Ishikawa (cell line): ENCODE measurements around the gene SV2C.

Experiments
- CEBPB ChIP-seq: IDR thresholded peaks from 2 replicates; pipeline ENCODE4 v1.6.1; 2012
- CREB1 ChIP-seq: IDR thresholded peaks from 2 replicates; pipeline ENCODE4 v1.6.1; 2012; ENCODE audit warnings: low read depth
- EGR1 ChIP-seq: IDR thresholded peaks from 2 replicates; pipeline ENCODE4 v1.6.1; 2012
- EP300 ChIP-seq: IDR thresholded peaks from 2 replicates; pipeline ENCODE4 v1.6.1; 2012; ENCODE audit warnings: borderline replicate concordance
- FOXM1 ChIP-seq: IDR thresholded peaks from 2 replicates; pipeline ENCODE4 v1.6.1; 2012; ENCODE audit warnings: low read depth, borderline replicate concordance
- NFIC ChIP-seq: IDR thresholded peaks from 2 replicates; pipeline ENCODE4 v1.6.1; 2012
- RAD21 ChIP-seq: IDR thresholded peaks from 2 replicates; pipeline ENCODE4 v1.6.1; 2012; ENCODE audit warnings: low read depth
- TAF1 ChIP-seq: IDR thresholded peaks from 2 replicates; pipeline ENCODE4 v1.6.1; 2012; ENCODE audit warnings: low read depth, mild to moderate bottlenecking
- TCF12 ChIP-seq: IDR thresholded peaks from 2 replicates; pipeline ENCODE4 v1.6.1; 2012; ENCODE audit warnings: low read depth
- TEAD4 ChIP-seq: IDR thresholded peaks from 2 replicates; pipeline ENCODE4 v1.6.1; 2012
- USF1 ChIP-seq: IDR thresholded peaks from 2 replicates; pipeline ENCODE4 v1.6.1; 2012
- YY1 ChIP-seq: IDR thresholded peaks from 2 replicates; pipeline ENCODE4 v1.6.1; 2012; ENCODE audit warnings: low read depth
- ZBTB7A ChIP-seq: IDR thresholded peaks from 2 replicates; pipeline ENCODE4 v1.6.1; 2012; ENCODE audit warnings: low read depth
- TF ChIP-seq, protein P1 (sequence below): IDR thresholded peaks from 2 replicates; pipeline ENCODE4 v1.6.1; 2012; ENCODE audit warnings: low read depth, mild to moderate bottlenecking
- TF ChIP-seq, protein P2 (sequence below): IDR thresholded peaks from 2 replicates; pipeline ENCODE4 v1.6.1; 2012

The SV2C gene

GRCh38 chr5:76162335-76162734 is 79.2 kb downstream of the SV2C start:
- TF ChIP-seq TEAD4 (no peak), FOXM1 (no peak), CEBPB (no peak), YY1 (no peak), RAD21 (no peak)
- TF ChIP-seq, protein P1, sequence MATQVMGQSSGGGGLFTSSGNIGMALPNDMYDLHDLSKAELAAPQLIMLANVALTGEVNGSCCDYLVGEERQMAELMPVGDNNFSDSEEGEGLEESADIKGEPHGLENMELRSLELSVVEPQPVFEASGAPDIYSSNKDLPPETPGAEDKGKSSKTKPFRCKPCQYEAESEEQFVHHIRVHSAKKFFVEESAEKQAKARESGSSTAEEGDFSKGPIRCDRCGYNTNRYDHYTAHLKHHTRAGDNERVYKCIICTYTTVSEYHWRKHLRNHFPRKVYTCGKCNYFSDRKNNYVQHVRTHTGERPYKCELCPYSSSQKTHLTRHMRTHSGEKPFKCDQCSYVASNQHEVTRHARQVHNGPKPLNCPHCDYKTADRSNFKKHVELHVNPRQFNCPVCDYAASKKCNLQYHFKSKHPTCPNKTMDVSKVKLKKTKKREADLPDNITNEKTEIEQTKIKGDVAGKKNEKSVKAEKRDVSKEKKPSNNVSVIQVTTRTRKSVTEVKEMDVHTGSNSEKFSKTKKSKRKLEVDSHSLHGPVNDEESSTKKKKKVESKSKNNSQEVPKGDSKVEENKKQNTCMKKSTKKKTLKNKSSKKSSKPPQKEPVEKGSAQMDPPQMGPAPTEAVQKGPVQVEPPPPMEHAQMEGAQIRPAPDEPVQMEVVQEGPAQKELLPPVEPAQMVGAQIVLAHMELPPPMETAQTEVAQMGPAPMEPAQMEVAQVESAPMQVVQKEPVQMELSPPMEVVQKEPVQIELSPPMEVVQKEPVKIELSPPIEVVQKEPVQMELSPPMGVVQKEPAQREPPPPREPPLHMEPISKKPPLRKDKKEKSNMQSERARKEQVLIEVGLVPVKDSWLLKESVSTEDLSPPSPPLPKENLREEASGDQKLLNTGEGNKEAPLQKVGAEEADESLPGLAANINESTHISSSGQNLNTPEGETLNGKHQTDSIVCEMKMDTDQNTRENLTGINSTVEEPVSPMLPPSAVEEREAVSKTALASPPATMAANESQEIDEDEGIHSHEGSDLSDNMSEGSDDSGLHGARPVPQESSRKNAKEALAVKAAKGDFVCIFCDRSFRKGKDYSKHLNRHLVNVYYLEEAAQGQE = no peak

DNA sequence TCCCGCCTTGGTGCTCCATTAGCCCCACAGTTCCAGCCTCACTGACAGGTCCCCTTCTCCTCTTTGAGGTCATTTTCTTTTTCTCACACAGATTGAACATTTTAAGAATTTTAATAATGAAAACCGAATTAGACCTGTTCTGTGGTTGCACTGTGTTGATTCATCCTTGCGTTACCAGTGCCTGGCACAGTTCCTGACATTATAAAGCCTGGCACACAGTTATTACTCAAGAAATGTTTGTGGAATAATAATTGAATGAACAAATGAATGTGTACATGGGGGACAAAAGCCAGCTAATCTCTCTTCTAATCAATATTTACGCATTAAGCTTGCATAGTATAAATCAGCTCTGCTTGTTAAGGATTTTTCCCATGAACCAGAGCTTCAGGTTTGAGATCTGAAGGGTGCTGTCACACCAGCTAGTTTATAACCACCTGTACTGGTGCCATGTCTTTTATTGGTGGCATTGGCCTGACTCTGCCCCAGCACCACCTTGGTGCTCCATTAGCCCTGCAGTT is 80.0 kb downstream of the SV2C start:
- TF ChIP-seq RAD21 (no peak), YY1 (no peak), USF1 (no peak), EGR1 (no peak), TAF1 (no peak), ZBTB7A (no peak), TCF12 (no peak), FOXM1 (no peak), CEBPB (no peak), NFIC (no peak), EP300 (no peak), TEAD4 (no peak), CREB1 (no peak)
- TF ChIP-seq, protein P1 = no peak
- TF ChIP-seq, protein P2, sequence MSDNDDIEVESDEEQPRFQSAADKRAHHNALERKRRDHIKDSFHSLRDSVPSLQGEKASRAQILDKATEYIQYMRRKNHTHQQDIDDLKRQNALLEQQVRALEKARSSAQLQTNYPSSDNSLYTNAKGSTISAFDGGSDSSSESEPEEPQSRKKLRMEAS = no peak

DNA sequence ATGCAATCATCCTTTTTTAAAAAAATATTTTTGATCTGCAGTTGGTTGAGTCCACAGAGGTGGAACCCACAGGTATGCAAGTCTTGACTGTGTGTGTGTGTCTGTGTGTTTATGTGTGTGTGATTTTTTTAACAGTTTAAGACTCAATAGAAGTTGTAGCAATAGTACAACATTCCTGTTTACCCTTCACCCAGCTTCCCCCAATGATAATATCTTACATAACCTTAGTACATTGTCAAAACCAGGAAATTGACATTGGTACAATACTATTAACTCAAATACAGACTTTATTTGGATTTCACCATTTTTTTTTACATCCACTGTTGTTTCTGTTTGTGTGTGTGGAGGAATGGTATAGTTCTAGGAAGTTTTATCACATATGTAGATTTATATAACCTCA is 81.8 kb downstream of the SV2C start:
- TF ChIP-seq USF1 (no peak), EGR1 (no peak), YY1 (no peak), EP300 (no peak), TCF12 (no peak), CREB1 (no peak), TAF1 (no peak), TEAD4 (no peak), NFIC (no peak), RAD21 (no peak), ZBTB7A (no peak)
- TF ChIP-seq, protein P1 = no peak
- TF ChIP-seq, protein P2 = no peak

GRCh38 chr5:76165711-76166374 is 82.7 kb downstream of the SV2C start:
- TF ChIP-seq, protein P1 = no peak
- TF ChIP-seq EP300 (no peak), CEBPB (no peak), EGR1 (no peak)
